GM21529 (cell line): ENCODE data around the gene LHB.
"Not testable (repeated sequence)": the region's sequence is repeated elsewhere in the genome, so short reads cannot be mapped to it uniquely, and the experiment has no call there.

Experiments
- ATAC-seq: cut with Tn5 transposase; IDR thresholded peaks from one replicate; pipeline ENCODE4 v1.9.1; 2021; ENCODE audit not compliant: unreplicated experiment

The LHB gene

GRCh38 chr19:49017041-49017665 lies at the start of gene LHB:
LHB (minus strand) TSS chr19:49017091; CDS start chr19:49017081, 10 bp downstream.
- ATAC-seq: no peak

GRCh38 chr19:49065905-49066512 lies 49.1 kb upstream of the LHB start:
- ATAC-seq: no peak

GRCh38 chr19:49064768-49065611 lies 48.1 kb upstream of the LHB start, which contains the start of gene NTF4:
NTF4 (minus strand) TSS chr19:49064818; CDS start chr19:49061997, 2,821 bp downstream.
- no peak for ATAC-seq

- no peak for ATAC-seq
Measured at GRCh38 chr19:49064029-49064629, 47.2 kb upstream of the LHB start.

GRCh38 chr19:49061445-49061844 lies 44.6 kb upstream of the LHB start:
- ATAC-seq: no peak

- no peak for ATAC-seq
Measured at GRCh38 chr19:49061000-49061399, 44.1 kb upstream of the LHB start.

GRCh38 chr19:49059053-49059452 lies 42.2 kb upstream of the LHB start:
- ATAC-seq: no peak

GRCh38 chr19:49058562-49058961 lies 41.7 kb upstream of the LHB start:
- ATAC-seq: no peak

- ATAC-seq: no peak
Measured at GRCh38 chr19:49057636-49058234, 40.8 kb upstream of the LHB start, which contains the start of gene CGB7. CGB7 (minus strand) TSS chr19:49057749; CDS start chr19:49055375, 2,374 bp downstream.

- ATAC-seq: not testable (repeated sequence)
Measured at GRCh38 chr19:49056902-49057596, 40.2 kb upstream of the LHB start.

- ATAC-seq: no peak
Measured at GRCh38 chr19:49056101-49056901, 39.4 kb upstream of the LHB start.

GRCh38 chr19:49050376-49051033 lies 33.6 kb upstream of the LHB start:
- ATAC-seq: not testable (repeated sequence)

GRCh38 chr19:49049834-49050233 lies 32.9 kb upstream of the LHB start:
- ATAC-seq: not testable (repeated sequence)

- not testable (repeated sequence) for ATAC-seq
Measured at GRCh38 chr19:49049011-49049410, 32.1 kb upstream of the LHB start, which contains the start of gene CGB8. CGB8 (minus strand) TSS chr19:49049111; CDS start chr19:49048739, 372 bp downstream.

GRCh38 chr19:49043548-49043947 lies 26.7 kb upstream of the LHB start, which contains the start of gene CGB5:
CGB5 (plus strand) TSS chr19:49043848; CDS start chr19:49044210, 362 bp downstream.
- ATAC-seq: not testable (repeated sequence)

GRCh38 chr19:49042666-49043065 lies 25.8 kb upstream of the LHB start:
- not testable (repeated sequence) for ATAC-seq

- no peak for ATAC-seq
Measured at GRCh38 chr19:49042177-49042576, 25.3 kb upstream of the LHB start.

- not testable (repeated sequence) for ATAC-seq
Measured at GRCh38 chr19:49039736-49040135, 22.8 kb upstream of the LHB start.
